Ovary (tissue), 3 donors: Measurements from ENCODE around the gene STXBP4.

Source experiments
- EP300 ChIP-seq: sonication (generic); formaldehyde crosslinking; IDR thresholded peaks from one replicate; pipeline ENCODE4 v1.6.1; 2017; ENCODE audit warnings: antibody characterized with exemption
- POLR2A ChIP-seq: fragments of 450-650 bp; IDR thresholded peaks from one replicate; pipeline ENCODE4 v1.6.1; 2017; ENCODE audit warnings: antibody characterized with exemption, mild to moderate bottlenecking, moderate library complexity
- TF ChIP-seq, protein P1 (sequence below), 3 donors: fragments of 450-650 bp in 2 of 3; fragments of 200-600 bp in 1 of 3; IDR thresholded peaks; one replicate each; pipeline versions ENCODE4 v1.5.1 to v1.8.0; 2016 to 2022; ENCODE audit warnings: antibody characterized with exemption in 3 of 3, mild to moderate bottlenecking in 1 of 3
- donor health status: DM: no; HTN: no; CAD: no.

DNA sequence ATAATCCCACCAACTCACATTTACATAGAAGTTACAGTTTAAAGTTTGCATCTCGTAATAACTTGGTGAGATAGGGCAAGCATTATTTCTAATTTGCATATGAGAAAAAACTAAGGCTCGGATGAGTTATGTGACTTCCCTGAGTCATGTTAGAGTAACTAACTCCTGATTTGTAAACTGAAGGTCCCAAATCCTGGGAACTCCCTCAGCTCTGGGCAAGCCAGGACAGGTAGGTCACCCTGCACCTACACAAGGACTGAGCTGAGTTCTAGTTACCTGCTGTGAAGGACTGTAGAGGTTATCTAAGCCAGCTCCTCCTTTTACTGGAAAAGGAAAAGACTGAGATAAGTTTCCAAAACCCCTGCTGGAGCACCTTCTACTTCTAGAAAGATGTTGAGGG is 204.0 kb downstream of the STXBP4 start:
- TF ChIP-seq, protein P1, sequence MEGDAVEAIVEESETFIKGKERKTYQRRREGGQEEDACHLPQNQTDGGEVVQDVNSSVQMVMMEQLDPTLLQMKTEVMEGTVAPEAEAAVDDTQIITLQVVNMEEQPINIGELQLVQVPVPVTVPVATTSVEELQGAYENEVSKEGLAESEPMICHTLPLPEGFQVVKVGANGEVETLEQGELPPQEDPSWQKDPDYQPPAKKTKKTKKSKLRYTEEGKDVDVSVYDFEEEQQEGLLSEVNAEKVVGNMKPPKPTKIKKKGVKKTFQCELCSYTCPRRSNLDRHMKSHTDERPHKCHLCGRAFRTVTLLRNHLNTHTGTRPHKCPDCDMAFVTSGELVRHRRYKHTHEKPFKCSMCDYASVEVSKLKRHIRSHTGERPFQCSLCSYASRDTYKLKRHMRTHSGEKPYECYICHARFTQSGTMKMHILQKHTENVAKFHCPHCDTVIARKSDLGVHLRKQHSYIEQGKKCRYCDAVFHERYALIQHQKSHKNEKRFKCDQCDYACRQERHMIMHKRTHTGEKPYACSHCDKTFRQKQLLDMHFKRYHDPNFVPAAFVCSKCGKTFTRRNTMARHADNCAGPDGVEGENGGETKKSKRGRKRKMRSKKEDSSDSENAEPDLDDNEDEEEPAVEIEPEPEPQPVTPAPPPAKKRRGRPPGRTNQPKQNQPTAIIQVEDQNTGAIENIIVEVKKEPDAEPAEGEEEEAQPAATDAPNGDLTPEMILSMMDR (IDR thresholded peaks at IDR 0.05) = no peak
- TF ChIP-seq EP300 = no peak
- no peak for TF ChIP-seq POLR2A
